Measurements from ENCODE around the gene TOMM40.
"Not testable (repeated sequence)": the region's sequence is repeated elsewhere in the genome, so short reads cannot be mapped to it uniquely, and the experiment has no call there.

The TOMM40 gene

DNA sequence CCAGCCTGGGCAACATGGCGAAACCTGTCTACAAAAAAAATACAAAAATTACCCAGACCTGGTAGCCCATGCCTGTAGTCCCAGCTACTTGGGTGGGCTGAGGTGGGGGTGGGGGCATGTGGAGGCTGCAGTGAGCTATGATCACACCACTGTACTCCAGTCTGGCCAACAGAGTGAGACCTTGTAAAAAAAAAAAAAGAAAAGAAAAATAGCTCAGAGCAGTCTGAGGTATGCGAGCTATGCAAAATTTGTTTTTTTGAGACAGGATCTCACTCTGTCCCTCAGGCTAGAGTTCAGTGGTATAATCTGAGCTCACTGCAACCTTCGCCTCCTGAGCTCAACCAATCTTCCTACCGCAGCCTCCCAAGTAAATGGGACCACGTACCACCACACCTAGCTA, 7.1 kb upstream of the TOMM40 start:
- no peak overlapping the region for H2AFZ ChIP-seq (ENCODE audit: low read length)
- no peak overlapping the region for H3K4me2 ChIP-seq (ENCODE audit: low read depth, low read length, poor library complexity, severe bottlenecking)
- H3K9ac ChIP-seq (ENCODE audit: low read depth, low read length, poor library complexity, severe bottlenecking) = no peak overlapping the region
- TF ChIP-seq CTCF (conservative IDR thresholded peaks at IDR 0.05; ENCODE audit: low read length) (no peak), EZH2phosphoT487 (IDR thresholded peaks at IDR 0.05; ENCODE audit: borderline replicate concordance) (no peak)
- no peak overlapping the region for H3K4me3 ChIP-seq (ENCODE audit: low read length, poor library complexity, severe bottlenecking)
- H3F3A ChIP-seq (ENCODE audit: low read depth) = no peaks in the 10 kb centered on the region
- H3K9me3 ChIP-seq (ENCODE audit: insufficient read depth, low read depth, low read length) = no peaks in the 10 kb centered on the region
- H4K20me1 ChIP-seq (ENCODE audit: insufficient read depth, low read length, poor library complexity, severe bottlenecking) = no peaks in the 10 kb centered on the region
- no peaks in the 10 kb centered on the region for H3K36me3 ChIP-seq (ENCODE audit: insufficient read depth, low read length)
- H3K79me2 ChIP-seq (ENCODE audit: insufficient read depth, low read length) = no peaks in the 10 kb centered on the region
- H3K9me2 ChIP-seq (replicated peaks; ENCODE audit: low read depth, low read length) = no peaks in the 10 kb centered on the region
- H3K27me3 ChIP-seq (ENCODE audit: insufficient read depth, low read length, poor library complexity, severe bottlenecking) = no peaks in the 10 kb centered on the region
- H3K4me1 ChIP-seq (ENCODE audit: insufficient read depth, low read length, poor library complexity, severe bottlenecking) = no peaks in the 10 kb centered on the region

- Histone ChIP-seq H4K20me1 (ENCODE audit: insufficient read depth, low read length, poor library complexity, severe bottlenecking) (no peaks in the 10 kb centered on the region), H3K27me3 (ENCODE audit: insufficient read depth, low read length, poor library complexity, severe bottlenecking) (no peaks in the 10 kb centered on the region), H3F3A (ENCODE audit: low read depth) (no peaks in the 10 kb centered on the region), H3K79me2 (ENCODE audit: insufficient read depth, low read length) (no peaks in the 10 kb centered on the region), H3K9me3 (ENCODE audit: insufficient read depth, low read depth, low read length) (no peaks in the 10 kb centered on the region), H3K36me3 (ENCODE audit: insufficient read depth, low read length) (no peaks in the 10 kb centered on the region), H2AFZ (ENCODE audit: low read length) (no peak overlapping the region), H3K4me2 (ENCODE audit: low read depth, low read length, poor library complexity, severe bottlenecking) (no peak overlapping the region), H3K4me3 (ENCODE audit: low read length, poor library complexity, severe bottlenecking) (no peak overlapping the region), H3K9me2 (replicated peaks; ENCODE audit: low read depth, low read length) (no peaks in the 10 kb centered on the region), H3K9ac (ENCODE audit: low read depth, low read length, poor library complexity, severe bottlenecking) (no peak overlapping the region), H3K4me1 (ENCODE audit: insufficient read depth, low read length, poor library complexity, severe bottlenecking) (peaks cover under 1% of the 10 kb centered on the region)
- TF ChIP-seq EZH2phosphoT487 (IDR thresholded peaks at IDR 0.05; ENCODE audit: borderline replicate concordance) = no peak
These were observed 6.5 kb upstream of the TOMM40 start for GRCh38 chr19:44884566-44884965.

GRCh38 chr19:44886141-44886540, 4.9 kb upstream of the TOMM40 start:
- no peaks in the 10 kb centered on the region for H3K9me3 ChIP-seq (ENCODE audit: insufficient read depth, low read depth, low read length)
- H3K4me2 ChIP-seq (ENCODE audit: low read depth, low read length, poor library complexity, severe bottlenecking) = no peak overlapping the region
- H3K4me3 ChIP-seq (ENCODE audit: low read length, poor library complexity, severe bottlenecking) = no peak overlapping the region
- no peaks in the 10 kb centered on the region for H4K20me1 ChIP-seq (ENCODE audit: insufficient read depth, low read length, poor library complexity, severe bottlenecking)
- H3K9me2 ChIP-seq (replicated peaks; ENCODE audit: low read depth, low read length) = no peaks in the 10 kb centered on the region
- peaks cover 6% of the 10 kb centered on the region for H3K4me1 ChIP-seq (ENCODE audit: insufficient read depth, low read length, poor library complexity, severe bottlenecking)
- no peaks in the 10 kb centered on the region for H3K79me2 ChIP-seq (ENCODE audit: insufficient read depth, low read length)
- no peaks in the 10 kb centered on the region for H3K36me3 ChIP-seq (ENCODE audit: insufficient read depth, low read length)
- no peak overlapping the region for H3K9ac ChIP-seq (ENCODE audit: low read depth, low read length, poor library complexity, severe bottlenecking)
- no peak overlapping the region for H2AFZ ChIP-seq (ENCODE audit: low read length)
- H3F3A ChIP-seq (ENCODE audit: low read depth) = no peaks in the 10 kb centered on the region
- H3K27me3 ChIP-seq (ENCODE audit: insufficient read depth, low read length, poor library complexity, severe bottlenecking) = no peaks in the 10 kb centered on the region
- TF ChIP-seq CTCF (conservative IDR thresholded peaks at IDR 0.05; ENCODE audit: low read length) = no peak
- no peak for TF ChIP-seq EZH2phosphoT487 (IDR thresholded peaks at IDR 0.05; ENCODE audit: borderline replicate concordance)

- no peak overlapping the region for H3K9ac ChIP-seq (ENCODE audit: low read depth, low read length, poor library complexity, severe bottlenecking)
- H3K36me3 ChIP-seq (ENCODE audit: insufficient read depth, low read length) = no peaks in the 10 kb centered on the region
- no peaks in the 10 kb centered on the region for H3F3A ChIP-seq (ENCODE audit: low read depth)
- no peak for TF ChIP-seq CTCF (conservative IDR thresholded peaks at IDR 0.05; ENCODE audit: low read length)
- no peaks in the 10 kb centered on the region for H3K9me3 ChIP-seq (ENCODE audit: insufficient read depth, low read depth, low read length)
- no peaks in the 10 kb centered on the region for H3K9me2 ChIP-seq (replicated peaks; ENCODE audit: low read depth, low read length)
- H3K79me2 ChIP-seq (ENCODE audit: insufficient read depth, low read length) = peaks cover 14% of the 10 kb centered on the region
- H2AFZ ChIP-seq (ENCODE audit: low read length) = no peak overlapping the region
- no peak overlapping the region for H3K4me3 ChIP-seq (ENCODE audit: low read length, poor library complexity, severe bottlenecking)
- H4K20me1 ChIP-seq (ENCODE audit: insufficient read depth, low read length, poor library complexity, severe bottlenecking) = peaks cover 11% of the 10 kb centered on the region
- no peaks in the 10 kb centered on the region for H3K27me3 ChIP-seq (ENCODE audit: insufficient read depth, low read length, poor library complexity, severe bottlenecking)
- no peak overlapping the region for H3K4me2 ChIP-seq (ENCODE audit: low read depth, low read length, poor library complexity, severe bottlenecking)
- peaks cover 18% of the 10 kb centered on the region for H3K4me1 ChIP-seq (ENCODE audit: insufficient read depth, low read length, poor library complexity, severe bottlenecking)
These were observed 3.4 kb upstream of the TOMM40 start for GRCh38 chr19:44887648-44888047.

DNA sequence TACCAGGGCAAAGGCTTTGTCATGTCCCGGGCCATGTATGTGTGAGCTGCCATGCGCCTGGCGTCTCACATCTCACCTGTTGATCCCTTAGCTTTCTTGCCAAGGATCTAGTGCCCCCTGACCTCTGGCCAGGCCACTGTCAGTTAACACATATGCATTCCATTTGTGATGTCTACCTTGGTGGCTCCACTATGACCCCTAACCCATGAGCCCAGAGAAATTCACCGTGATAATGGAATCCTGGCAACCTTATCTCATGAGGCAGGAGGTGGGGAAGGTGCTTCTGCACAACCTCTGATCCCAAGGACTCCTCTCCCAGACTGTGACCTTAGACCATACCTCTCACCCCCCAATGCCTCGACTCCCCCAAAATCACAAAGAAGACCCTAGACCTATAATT, 2.7 kb upstream of the TOMM40 start:
- not testable (repeated sequence) for H3K4me2 ChIP-seq (ENCODE audit: low read depth, low read length, poor library complexity, severe bottlenecking); H3K4me3 ChIP-seq (ENCODE audit: low read length, poor library complexity, severe bottlenecking); H2AFZ ChIP-seq (ENCODE audit: low read length); H3K36me3 ChIP-seq (ENCODE audit: insufficient read depth, low read length); H3K9ac ChIP-seq (ENCODE audit: low read depth, low read length, poor library complexity, severe bottlenecking); H3K9me2 ChIP-seq (replicated peaks; ENCODE audit: low read depth, low read length); H3K9me3 ChIP-seq (ENCODE audit: insufficient read depth, low read depth, low read length); H3K27me3 ChIP-seq (ENCODE audit: insufficient read depth, low read length, poor library complexity, severe bottlenecking); H3F3A ChIP-seq (ENCODE audit: low read depth)
- Histone ChIP-seq H3K79me2 (ENCODE audit: insufficient read depth, low read length) (peaks cover 21% of the 10 kb centered on the region), H3K4me1 (ENCODE audit: insufficient read depth, low read length, poor library complexity, severe bottlenecking) (peaks cover 24% of the 10 kb centered on the region), H4K20me1 (ENCODE audit: insufficient read depth, low read length, poor library complexity, severe bottlenecking) (peaks cover 15% of the 10 kb centered on the region)

Measured in Loucy (cell line).